Activated CD4-positive, alpha-beta memory T cell treated with anti-CD3 and anti-CD28 coated beads, Interleukin-2, amount 10 ng/mL, durations not matched to agents 7 days and 5 days (primary cell): ENCODE results near the gene VSTM2B. TPM values are rescaled to one million over a fixed set of nuclear protein-coding genes. Genes with fewer than 3 reads are reported as not detected.

Source experiments
- CTCF ChIA-PET: fragments of 350-600 bp; sonication (Branson Sonifier 250); formaldehyde crosslinking; loops from one replicate; lab custom pipeline; 2021; ENCODE audit warnings: antibody characterized with exemption, inconsistent platforms; lab: Charles Lee
- POLR2A ChIA-PET: fragments of 350-600 bp; sonication (Branson Sonifier 250); formaldehyde crosslinking; loops from one replicate; lab custom pipeline; 2021; ENCODE audit warnings: antibody characterized with exemption; lab: Charles Lee
- DNase-seq: peaks from one replicate; pipeline ENCODE4 v3.0.0-alpha.2; 2020
- H3K27ac Mint-ChIP-seq: one replicate; pipeline ENCODE4 v1.8.0; 2021; ENCODE audit warnings: mild to moderate bottlenecking, mixed read lengths
- H3K27me3 Mint-ChIP-seq: one replicate; pipeline ENCODE4 v1.8.0; 2021; ENCODE audit warnings: mixed read lengths
- H3K36me3 Mint-ChIP-seq: one replicate; pipeline ENCODE4 v1.8.0; 2021; ENCODE audit warnings: low read depth, mixed read lengths
- H3K4me1 Mint-ChIP-seq: one replicate; pipeline ENCODE4 v1.8.0; 2021; ENCODE audit warnings: mixed read lengths
- H3K4me3 Mint-ChIP-seq: one replicate; pipeline ENCODE4 v1.8.0; 2021; ENCODE audit warnings: mild to moderate bottlenecking, mixed read lengths
- H3K9me3 Mint-ChIP-seq: one replicate; pipeline ENCODE4 v1.8.0; 2021; ENCODE audit warnings: mixed read lengths
- total RNA-seq, 2 experiments: library from RNA; stranded (reverse); gene quantifications; one replicate each; pipeline ENCODE4 v1.2.3, GENCODE V29; 2021

VSTM2B gene
- total RNA-seq, 2 experiments from 2014 or later, result not detected

- no peaks in the 10 kb centered on the region for H3K9me3 Mint-ChIP-seq
- H3K27ac Mint-ChIP-seq, result no peak overlapping the region
- no peaks in the 10 kb centered on the region for H3K36me3 Mint-ChIP-seq
- ChIA-PET CTCF (no interaction called here), POLR2A (no interaction called here)
- H3K4me1 Mint-ChIP-seq, result peaks cover 2% of the 10 kb centered on the region
- DNase-seq, result no peak
- peaks cover 21% of the 10 kb centered on the region for H3K27me3 Mint-ChIP-seq
- no peak overlapping the region for H3K4me3 Mint-ChIP-seq
Measured at GRCh38 chr19:29568036-29569025, 42.5 kb downstream of the VSTM2B start.

GRCh38 chr19:29569038-29569911, 43.5 kb downstream of the VSTM2B start:
- Mint-ChIP-seq H3K9me3 (no peaks in the 10 kb centered on the region), H3K4me1 (peaks cover 2% of the 10 kb centered on the region), H3K4me3 (no peak overlapping the region), H3K36me3 (no peaks in the 10 kb centered on the region), H3K27ac (no peak overlapping the region), H3K27me3 (peaks cover 27% of the 10 kb centered on the region)
- ChIA-PET POLR2A (no interaction called here), CTCF (no interaction called here)
- DNase-seq, result no peak

GRCh38 chr19:29571181-29571580, 45.4 kb downstream of the VSTM2B start:
- POLR2A ChIA-PET, result no interaction called here
- DNase-seq, result no peak
- H3K27me3 Mint-ChIP-seq, result peaks cover 44% of the 10 kb centered on the region
- H3K36me3 Mint-ChIP-seq, result no peaks in the 10 kb centered on the region
- no peaks in the 10 kb centered on the region for H3K9me3 Mint-ChIP-seq
- H3K4me1 Mint-ChIP-seq, result peaks cover 4% of the 10 kb centered on the region
- H3K4me3 Mint-ChIP-seq, result no peak overlapping the region
- CTCF ChIA-PET, result no interaction called here
- H3K27ac Mint-ChIP-seq, result no peak overlapping the region

- Mint-ChIP-seq H3K9me3 (no peaks in the 10 kb centered on the region), H3K36me3 (no peaks in the 10 kb centered on the region), H3K27ac (no peak overlapping the region), H3K4me1 (peaks cover 12% of the 10 kb centered on the region), H3K27me3 (peaks cover 63% of the 10 kb centered on the region), H3K4me3 (no peak overlapping the region)
- CTCF ChIA-PET, result no interaction called here
- no peak for DNase-seq
- POLR2A ChIA-PET, result no interaction called here
Measured at GRCh38 chr19:29573486-29573885, 47.7 kb downstream of the VSTM2B start.

GRCh38 chr19:29574510-29574909, 48.7 kb downstream of the VSTM2B start:
- no peak overlapping the region for H3K4me3 Mint-ChIP-seq
- DNase-seq, result no peak
- H3K4me1 Mint-ChIP-seq, result peaks cover 12% of the 10 kb centered on the region
- POLR2A ChIA-PET, result no interaction called here
- no peak overlapping the region for H3K27ac Mint-ChIP-seq
- no peaks in the 10 kb centered on the region for H3K36me3 Mint-ChIP-seq
- no peaks in the 10 kb centered on the region for H3K9me3 Mint-ChIP-seq
- CTCF ChIA-PET, result no interaction called here
- peaks cover 66% of the 10 kb centered on the region for H3K27me3 Mint-ChIP-seq

GRCh38 chr19:29576046-29576606, 50.3 kb downstream of the VSTM2B start:
- H3K27me3 Mint-ChIP-seq, result peaks cover 68% of the 10 kb centered on the region
- ChIA-PET CTCF (no interaction called here), POLR2A (interaction anchor here (2.1 kb wide), 1 partner anchor 30 kb away, joined by 4 read pairs; the partner anchor contains the start of gene POP4)
- H3K27ac Mint-ChIP-seq, result no peak overlapping the region
- no peak overlapping the region for H3K4me3 Mint-ChIP-seq
- no peaks in the 10 kb centered on the region for H3K36me3 Mint-ChIP-seq
- peaks cover 12% of the 10 kb centered on the region for H3K4me1 Mint-ChIP-seq
- H3K9me3 Mint-ChIP-seq, result peaks cover 8% of the 10 kb centered on the region
- no peak for DNase-seq

GRCh38 chr19:29576761-29577648, 51.2 kb downstream of the VSTM2B start:
- POLR2A ChIA-PET, result interaction anchor here (2.1 kb wide), 1 partner anchor 29 kb away, joined by 4 read pairs; the partner anchor contains the start of gene POP4

GRCh38 chr19:29577649-29577963, 51.8 kb downstream of the VSTM2B start:
- CTCF ChIA-PET, result no interaction called here
- H3K9me3 Mint-ChIP-seq, result peaks cover 12% of the 10 kb centered on the region
- H3K27ac Mint-ChIP-seq, result no peak overlapping the region
- no peak overlapping the region for H3K4me3 Mint-ChIP-seq
- H3K27me3 Mint-ChIP-seq, result peaks cover 64% of the 10 kb centered on the region
- H3K4me1 Mint-ChIP-seq, result peaks cover 12% of the 10 kb centered on the region
- no peaks in the 10 kb centered on the region for H3K36me3 Mint-ChIP-seq
- DNase-seq, result no peak
- POLR2A ChIA-PET, result no interaction called here

More at GRCh38 chr19:29576761-29577648, 51.2 kb downstream of the VSTM2B start:
- H3K27me3 Mint-ChIP-seq, result peaks cover 67% of the 10 kb centered on the region
- H3K4me3 Mint-ChIP-seq, result no peak overlapping the region
- CTCF ChIA-PET, result no interaction called here
- no peak overlapping the region for H3K27ac Mint-ChIP-seq
- H3K36me3 Mint-ChIP-seq, result no peaks in the 10 kb centered on the region
- H3K9me3 Mint-ChIP-seq, result peaks cover 12% of the 10 kb centered on the region
- DNase-seq, result no peak
- H3K4me1 Mint-ChIP-seq, result peaks cover 12% of the 10 kb centered on the region

GRCh38 chr19:29578349-29578748, 52.6 kb downstream of the VSTM2B start:
- CTCF ChIA-PET, result no interaction called here
- no peak overlapping the region for H3K4me3 Mint-ChIP-seq

GRCh38 chr19:29579308-29579910, 53.6 kb downstream of the VSTM2B start:
- H3K36me3 Mint-ChIP-seq, result no peaks in the 10 kb centered on the region
- CTCF ChIA-PET, result no interaction called here
- no peak for DNase-seq
- peaks cover 17% of the 10 kb centered on the region for H3K4me1 Mint-ChIP-seq
- H3K9me3 Mint-ChIP-seq, result peaks cover 12% of the 10 kb centered on the region
- no peak overlapping the region for H3K4me3 Mint-ChIP-seq
- POLR2A ChIA-PET, result no interaction called here
- H3K27me3 Mint-ChIP-seq, result peaks cover 56% of the 10 kb centered on the region
- no peak overlapping the region for H3K27ac Mint-ChIP-seq

More at GRCh38 chr19:29578349-29578748, 52.6 kb downstream of the VSTM2B start:
- Mint-ChIP-seq H3K27me3 (peaks cover 60% of the 10 kb centered on the region), H3K4me1 (peaks cover 12% of the 10 kb centered on the region), H3K27ac (no peak overlapping the region), H3K36me3 (no peaks in the 10 kb centered on the region), H3K9me3 (peaks cover 12% of the 10 kb centered on the region)
- POLR2A ChIA-PET, result no interaction called here
- DNase-seq, result no peak

GRCh38 chr19:29581398-29581797, 55.6 kb downstream of the VSTM2B start:
- ChIA-PET POLR2A (no interaction called here), CTCF (no interaction called here)
- H3K9me3 Mint-ChIP-seq, result peaks cover 12% of the 10 kb centered on the region
- H3K36me3 Mint-ChIP-seq, result no peaks in the 10 kb centered on the region
- H3K27me3 Mint-ChIP-seq, result peaks cover 43% of the 10 kb centered on the region
- peaks cover 13% of the 10 kb centered on the region for H3K4me1 Mint-ChIP-seq
- no peak for DNase-seq
- H3K4me3 Mint-ChIP-seq, result no peak overlapping the region
- H3K27ac Mint-ChIP-seq, result no peak overlapping the region
